Hair follicle dermal papilla cell (primary cell): ENCODE results near the gene AQR. TPM values are rescaled to one million over a fixed set of nuclear protein-coding genes. Genes with fewer than 3 reads are reported as not detected.

ENCODE experiments used
- total RNA-seq: library from RNA; depleted of rRNA; stranded (reverse); fragments of >200 nt; gene quantifications from 2 replicates; pipeline ENCODE4 v1.2.3, GENCODE V29; 2012

AQR gene
- 27.6 and 31.6 TPM in 2 replicates for total RNA-seq

DNA sequence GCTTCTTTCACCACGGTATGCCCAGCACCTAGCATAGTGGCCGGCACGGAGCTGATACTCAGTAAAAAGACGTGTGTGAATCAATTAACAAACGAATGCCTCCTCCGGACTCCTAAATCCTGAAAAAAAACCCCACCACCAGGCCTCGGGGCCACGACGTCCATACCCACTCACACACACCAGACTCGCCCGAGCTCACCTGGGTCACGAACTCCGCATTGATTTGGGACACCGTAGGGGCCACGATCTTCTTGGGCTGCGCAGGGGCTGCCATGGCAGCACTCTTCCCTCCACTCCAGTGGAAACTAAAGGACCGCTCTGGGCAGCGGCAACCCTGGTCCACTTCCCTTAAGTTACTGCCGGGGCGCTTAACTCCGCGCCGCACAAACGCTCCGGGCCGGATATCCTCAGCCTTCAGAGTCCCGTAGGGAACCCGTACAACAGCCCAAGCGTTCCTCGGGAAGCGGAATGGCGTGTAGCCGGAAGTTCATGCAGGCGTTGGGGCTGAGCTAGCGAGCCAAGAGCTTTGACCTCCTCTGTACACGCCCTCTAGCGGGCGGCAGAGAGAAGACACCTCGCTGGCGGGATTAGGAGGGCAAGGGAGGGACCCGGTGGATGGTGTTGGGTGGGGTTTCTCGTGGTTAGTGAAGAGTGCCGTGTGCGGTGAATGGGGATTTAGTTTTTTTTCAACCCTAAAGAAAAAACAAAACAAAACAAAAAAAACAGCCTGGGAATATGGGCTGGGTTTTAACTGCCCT lies at the start of gene AQR:
Gene AQR, minus strand, starts transcription at position 403 of the 758 bp plus-strand sequence. Its CDS starts 129 bp downstream, at position 274.

DNA sequence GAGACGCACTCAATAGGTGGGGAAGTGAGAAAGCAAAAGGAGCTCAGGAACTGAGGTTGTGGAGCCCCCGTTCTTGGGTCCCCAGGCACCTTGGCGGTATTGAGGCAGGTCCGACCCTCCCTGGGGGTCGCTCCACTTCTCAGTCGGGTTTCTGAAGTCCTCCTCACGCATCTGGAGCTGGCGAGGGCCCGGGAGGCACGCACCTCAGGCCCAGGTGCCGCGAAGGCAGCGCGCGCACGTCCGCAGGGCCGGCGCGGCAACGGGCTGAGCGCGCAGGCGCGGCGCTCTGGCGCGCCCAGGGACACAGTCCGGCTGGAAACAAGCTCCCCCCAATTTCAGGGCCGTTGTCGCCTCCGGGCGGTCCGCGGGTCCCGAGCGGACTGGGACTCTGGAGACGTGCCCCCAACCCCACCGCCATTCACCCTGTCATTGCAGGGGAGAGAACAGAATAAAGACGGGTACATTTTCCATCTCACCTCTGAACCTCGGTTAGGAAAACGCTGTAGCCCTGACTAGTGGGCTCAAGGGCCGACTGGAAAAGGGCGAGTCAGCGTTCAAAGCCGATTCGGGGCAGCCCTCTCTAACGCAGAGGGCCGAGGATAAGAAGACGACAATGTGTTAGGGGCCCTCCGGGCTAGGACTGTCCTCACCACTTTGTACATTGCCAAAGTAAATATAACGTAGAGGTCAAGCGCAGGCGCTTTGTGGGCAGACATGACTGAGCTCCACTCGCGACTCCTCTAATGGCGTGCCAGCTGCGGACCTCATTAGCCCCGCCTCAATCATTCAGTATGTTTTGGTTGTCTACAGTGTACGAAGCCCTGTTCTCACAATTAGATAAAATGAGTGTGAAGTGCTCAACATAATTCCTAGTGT lies 18.7 kb upstream of the AQR start, which contains the start of gene ZNF770:
Gene ZNF770, minus strand, starts transcription at position 261 of the 876 bp plus-strand sequence. CDS start 4,853 bp downstream, outside the sequence.

Other genes with a start within 250 kb of the AQR start
- under 0.01 and 0.12 TPM in 2 replicates for gene GJD2, start 214.7 kb downstream of the AQR start, total RNA-seq
- 1.6 and 13.5 TPM in 2 replicates for gene ACTC1, start 174.2 kb downstream of the AQR start, total RNA-seq
- gene ZNF770, start 18.5 kb upstream of the AQR start, total RNA-seq, result 28.2 and 37.0 TPM in 2 replicates
- gene NANOGP8, start 115.6 kb upstream of the AQR start, total RNA-seq, result 0.32 TPM in 1 of 2 replicates, not detected in the other